Small intestine (tissue), 7 donors: ENCODE measurements around the gene RCOR2. TPM values are rescaled to one million over a fixed set of nuclear protein-coding genes. Genes with fewer than 3 reads are reported as not detected.

Source experiments
- DNase-seq, 2 donors: peaks; one replicate each; pipeline versions ENCODE4 v3.0.0 to v3.0.0-alpha.2; 2013
- FAIRE-seq: peaks from 2 replicates; lab custom pipeline; 2012; peaks lifted over from hg19 to GRCh38; lab: Jason Lieb, UNC
- H3K27ac ChIP-seq, 3 donors: one replicate each; pipeline ENCODE4 v1.5.1; 2013; ENCODE audit warnings: low read length in 2 of 3, mild to moderate bottlenecking in 2 of 3, control low read depth in 1 of 3, inconsistent platforms in 1 of 3, low read depth in 1 of 3, moderate library complexity in 1 of 3
- H3K27me3 ChIP-seq, 3 donors: one replicate each; pipeline ENCODE4 v1.6.1; 2013; ENCODE audit warnings: low read length in 3 of 3, inconsistent platforms in 1 of 3; ENCODE audit not compliant: control insufficient read depth in 3 of 3, insufficient read depth in 3 of 3
- H3K36me3 ChIP-seq, 3 donors: one replicate each; pipeline ENCODE4 v1.6.1; 2013; ENCODE audit warnings: low read length in 3 of 3, inconsistent platforms in 1 of 3, low read depth in 1 of 3, mild to moderate bottlenecking in 1 of 3, moderate library complexity in 1 of 3; ENCODE audit not compliant: control insufficient read depth in 3 of 3, insufficient read depth in 2 of 3
- H3K4me1 ChIP-seq, 3 donors: one replicate each; pipeline ENCODE4 v1.6.1; 2013; ENCODE audit warnings: low read length in 2 of 3, inconsistent platforms in 1 of 3, low read depth in 1 of 3, mild to moderate bottlenecking in 1 of 3, moderate library complexity in 1 of 3; ENCODE audit not compliant: control insufficient read depth in 3 of 3, insufficient read depth in 2 of 3
- H3K4me3 ChIP-seq, 3 donors: one replicate each; pipeline ENCODE4 v1.5.1; 2013; ENCODE audit warnings: low read length in 3 of 3, control low read depth in 1 of 3, inconsistent platforms in 1 of 3, low read depth in 1 of 3, mild to moderate bottlenecking in 1 of 3, moderate library complexity in 1 of 3
- H3K9me3 ChIP-seq, 2 donors: one replicate each; pipeline ENCODE4 v1.6.1; 2013; ENCODE audit warnings: low read depth in 1 of 2, low read length in 1 of 2; ENCODE audit not compliant: control insufficient read depth in 2 of 2, insufficient read depth in 1 of 2
- WGBS, 3 donors: extraction: QIAGEN DNeasy Blood & Tissue Kit; methylation state at CpG; one replicate each; pipeline ENCODE4 v1.1.7; 2013; 5-methylcytosine and 5-hydroxymethylcytosine counted together
- polyA plus RNA-seq, 4 donors: library from polyadenylated mRNA; stranded (reverse) in 3 of 4; unstranded in 1 of 4; fragments of 200-250 nt in 3 of 4; fragments of 120-200 nt in 1 of 4; gene quantifications; one replicate each; pipeline versions ENCODE4 v1.2.1 to v1.2.3, GENCODE V29; 2013
- donor health status: healthy with polysubstance abuse.
- donor health status: control.
- donor health status: control.
- donor health status: Bipolar disorder and iron deficiency.
- donor health status: healthy.

RCOR2 gene
- polyA plus RNA-seq, 4 donors: 1.3 to 5.0 (median 2.1) TPM; not detected in 1

DNA sequence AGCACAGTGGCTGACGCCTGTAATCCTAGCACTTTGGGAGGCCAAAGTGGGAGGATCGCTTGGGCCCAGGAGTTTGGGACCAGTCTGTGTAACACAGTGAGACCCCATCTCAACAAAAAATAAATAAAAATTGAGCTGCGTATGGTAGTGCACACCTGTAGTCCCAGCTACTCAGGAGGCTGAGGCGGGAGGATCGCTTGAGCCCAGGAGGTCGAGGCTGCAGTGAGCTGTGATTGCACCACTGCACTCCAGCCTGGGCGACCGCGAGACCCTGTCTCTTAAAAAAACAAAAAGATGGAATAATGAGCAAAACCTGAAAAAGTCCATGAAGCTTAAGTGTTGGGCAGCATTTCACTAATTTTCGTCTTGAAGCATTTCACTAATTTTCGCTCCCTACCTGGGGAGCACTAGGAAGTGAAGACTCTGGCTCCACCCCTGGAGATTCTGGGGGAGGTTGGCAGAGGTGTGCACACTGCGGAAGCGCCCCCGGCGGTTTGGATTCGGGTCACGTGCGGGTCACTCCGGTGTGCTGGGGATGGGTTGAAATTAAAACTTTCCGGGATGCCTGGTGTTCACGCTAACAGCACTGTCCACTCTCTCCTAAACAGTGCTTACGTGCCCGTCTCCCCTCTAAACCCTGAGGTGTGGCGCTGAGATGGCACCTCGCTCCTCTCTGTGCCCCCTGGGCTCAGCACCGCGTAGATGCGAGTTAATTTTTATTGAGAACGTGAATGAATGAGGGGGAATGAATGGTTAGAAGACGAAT is 20.9 kb upstream of the RCOR2 start:
- H3K27me3 ChIP-seq: no peaks in the 10 kb centered on the region

DNA sequence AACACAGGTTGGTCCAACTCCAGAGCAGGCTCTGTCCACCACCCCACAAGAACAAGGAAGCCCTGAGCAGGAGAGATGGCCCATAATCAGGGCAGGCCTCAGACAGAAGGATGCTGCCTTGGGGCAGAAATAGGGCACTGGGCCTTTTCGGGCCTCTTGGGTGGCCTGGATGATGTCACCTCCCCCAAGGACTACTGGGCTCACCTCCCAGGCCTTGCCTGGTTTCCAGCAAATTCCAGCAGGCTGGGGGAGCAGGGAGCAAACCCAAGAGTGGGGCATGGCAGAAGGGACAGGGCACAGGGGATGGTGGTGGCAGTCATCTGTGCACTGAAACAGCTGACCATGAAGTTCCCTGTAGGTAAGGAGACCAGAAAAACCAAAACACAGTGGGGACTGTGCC is 16.5 kb upstream of the RCOR2 start:
- Histone ChIP-seq H3K4me3 (no peak overlapping the region), H3K36me3 (no peaks in the 10 kb centered on the region), H3K27ac (peak overlapping the region in 1 of 3 donors; percentile 17), H3K4me1 (peaks cover 0 to 4% (median 0%) of the 10 kb centered on the region in 3 donors), H3K27me3 (no peaks in the 10 kb centered on the region), H3K9me3 (no peaks in the 10 kb centered on the region)
- no peak for FAIRE-seq
- 77 to 100% (median 93%) methylated on average over 1 of the region's 1 CpG for WGBS, 3 donors
- no peak for DNase-seq

More for the DNA sequence above, 20.9 kb upstream of the RCOR2 start:
- DNase-seq: no peak
- FAIRE-seq: no peak
- Histone ChIP-seq H3K4me1 (peaks cover 0 to 9% (median 0%) of the 10 kb centered on the region in 3 donors), H3K4me3 (peak overlapping the region; percentile 56 to 76 (median 70)), H3K27ac (peak overlapping the region in 2 of 3 donors; percentile 67 to 93), H3K36me3 (peaks cover 0 to 6% (median 2%) of the 10 kb centered on the region in 3 donors), H3K9me3 (no peaks in the 10 kb centered on the region)
- 22 to 24% (median 22%) methylated on average over 30 of the region's 30 CpGs for WGBS, 3 donors

DNA sequence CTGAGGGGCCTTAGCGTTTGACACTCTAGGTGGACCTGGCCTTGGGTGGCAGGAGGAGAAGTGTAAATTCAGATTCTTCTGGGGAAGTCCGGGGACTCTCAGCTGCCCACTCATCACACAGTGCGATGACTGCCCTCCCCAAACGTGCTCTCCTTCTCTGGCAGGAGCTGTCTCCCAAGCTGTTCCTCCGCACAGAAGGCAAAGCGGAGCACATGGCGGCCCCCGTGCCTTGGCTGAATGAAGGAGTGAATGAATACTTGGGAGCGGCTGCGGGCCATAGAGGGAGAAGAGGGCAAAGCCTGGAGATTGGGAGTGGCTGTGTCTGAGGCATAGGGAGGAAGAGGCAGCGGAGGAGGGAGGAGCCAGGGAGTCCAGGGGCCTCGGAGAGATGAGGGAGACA is 14.9 kb upstream of the RCOR2 start:
- no peaks in the 10 kb centered on the region for H3K4me1 ChIP-seq
- no peak overlapping the region for H3K27ac ChIP-seq
- FAIRE-seq (no peak), DNase-seq (no peak)
- no peaks in the 10 kb centered on the region for H3K36me3 ChIP-seq
- no peaks in the 10 kb centered on the region for H3K27me3 ChIP-seq
- H3K9me3 ChIP-seq: no peaks in the 10 kb centered on the region
- 82 to 86% (median 83%) methylated on average over 12 of the region's 12 CpGs for WGBS, 3 donors
- H3K4me3 ChIP-seq: no peak overlapping the region

DNA sequence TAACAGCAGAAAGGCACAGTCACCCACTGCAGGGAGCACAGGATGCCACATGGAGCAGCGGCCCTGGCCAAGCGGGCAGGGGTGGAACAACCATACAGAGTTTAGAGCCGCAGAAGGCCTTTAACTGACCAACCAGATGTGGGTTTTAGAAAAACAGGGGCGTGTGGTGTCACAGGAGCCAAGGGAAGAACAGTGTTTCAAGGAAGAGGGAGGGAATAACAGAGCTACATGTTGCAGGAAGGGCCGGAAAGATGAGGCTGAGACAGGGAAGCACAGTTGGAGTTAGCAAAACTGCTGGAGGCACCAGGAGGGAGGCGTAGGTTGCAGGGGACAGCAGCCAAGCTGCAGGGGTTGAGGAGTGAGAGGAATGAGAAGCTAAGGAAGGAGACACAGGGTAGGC is 14.1 kb upstream of the RCOR2 start:
- H3K4me3 ChIP-seq: no peak overlapping the region
- no peaks in the 10 kb centered on the region for H3K27me3 ChIP-seq
- H3K4me1 ChIP-seq: no peaks in the 10 kb centered on the region
- H3K36me3 ChIP-seq: no peaks in the 10 kb centered on the region
- no peaks in the 10 kb centered on the region for H3K9me3 ChIP-seq
- H3K27ac ChIP-seq: no peak overlapping the region
- FAIRE-seq: no peak
- 72 to 87% (median 82%) methylated on average over 6 of the region's 6 CpGs for WGBS, 3 donors
- DNase-seq: no peak

DNA sequence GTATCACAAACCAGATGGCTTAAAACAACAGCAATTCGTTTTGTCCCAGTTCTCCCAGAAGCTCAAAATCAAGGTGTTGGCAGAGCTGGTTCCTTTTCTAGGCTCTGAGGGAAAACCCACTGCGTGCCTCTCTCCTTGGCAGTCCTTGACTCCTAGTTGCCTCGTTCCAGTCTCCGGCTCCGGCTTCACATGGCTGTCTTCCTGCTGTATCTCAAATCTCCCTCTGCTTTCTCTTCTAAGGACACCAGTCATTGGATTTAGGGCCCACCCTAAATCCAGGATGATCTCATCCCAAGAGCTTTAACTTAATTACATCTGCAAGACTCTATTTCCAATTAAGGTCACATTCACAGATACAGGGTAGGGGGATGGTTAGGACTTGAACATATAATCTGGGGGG is 12.7 kb upstream of the RCOR2 start:
- Histone ChIP-seq H3K27ac (no peak overlapping the region), H3K4me3 (no peak overlapping the region), H3K27me3 (no peaks in the 10 kb centered on the region), H3K9me3 (no peaks in the 10 kb centered on the region), H3K36me3 (no peaks in the 10 kb centered on the region), H3K4me1 (no peaks in the 10 kb centered on the region)
- no peak for DNase-seq
- no peak for FAIRE-seq
- WGBS, 3 donors: 88 to 94% (median 89%) methylated on average over 5 of the region's 5 CpGs

DNA sequence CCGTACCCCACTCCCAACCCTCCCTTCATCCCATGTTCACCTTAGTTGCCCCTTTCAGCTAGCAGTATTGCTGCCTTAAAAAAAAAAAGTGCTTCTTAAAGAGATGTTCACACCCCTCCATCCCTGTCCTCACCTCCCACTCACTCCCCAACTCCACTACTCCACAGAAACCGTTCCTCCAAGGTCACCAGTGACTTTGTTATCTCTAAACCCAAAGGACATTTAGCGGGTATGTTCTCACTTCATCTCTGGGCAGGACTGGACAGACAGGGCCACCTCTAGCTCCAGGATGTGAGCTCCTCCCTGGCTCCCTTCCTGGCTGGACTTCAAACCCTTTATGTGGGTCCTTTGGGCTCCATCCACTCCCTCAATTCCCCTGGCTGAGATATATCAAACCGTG is 6.4 kb upstream of the RCOR2 start:
- Histone ChIP-seq H3K27ac (no peak overlapping the region), H3K4me3 (no peak overlapping the region), H3K27me3 (no peaks in the 10 kb centered on the region), H3K9me3 (peaks cover 0 to 3% of the 10 kb centered on the region in 2 donors), H3K4me1 (peaks cover 2 to 36% (median 4%) of the 10 kb centered on the region in 3 donors), H3K36me3 (no peaks in the 10 kb centered on the region)
- WGBS, 3 donors: 25 to 50% (median 40%) methylated on average over 4 of the region's 4 CpGs
- FAIRE-seq (no peak), DNase-seq (no peak)

DNA sequence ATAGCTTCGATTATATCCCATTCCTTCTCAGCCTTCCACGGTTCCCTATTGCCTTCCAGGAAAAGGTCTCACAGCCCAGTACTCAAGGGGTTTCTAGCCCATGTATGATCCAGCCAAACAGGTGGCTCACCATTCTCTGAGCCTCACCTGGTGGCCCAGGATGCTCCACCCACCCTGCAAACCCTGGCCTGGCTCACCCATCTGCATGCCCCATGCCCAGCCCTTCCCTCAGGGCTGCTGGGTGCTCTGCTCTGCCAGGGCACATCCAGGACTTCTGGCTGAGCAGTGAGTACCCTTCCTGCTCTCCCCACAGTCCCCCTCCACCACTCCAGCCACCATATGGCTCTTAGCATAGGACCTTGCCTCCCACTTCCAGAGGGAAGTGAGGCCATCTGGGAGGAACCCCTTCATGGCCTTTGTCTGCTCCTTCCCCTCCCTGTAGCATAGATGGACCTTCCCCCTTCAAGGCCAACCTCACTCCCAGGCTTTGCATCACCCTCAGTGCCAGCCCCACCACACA is 5.8 kb upstream of the RCOR2 start:
- Histone ChIP-seq H3K27ac (no peak overlapping the region), H3K27me3 (no peaks in the 10 kb centered on the region), H3K36me3 (no peaks in the 10 kb centered on the region), H3K9me3 (peaks cover 0 to 3% of the 10 kb centered on the region in 2 donors), H3K4me3 (no peak overlapping the region), H3K4me1 (peaks cover 2 to 41% (median 6%) of the 10 kb centered on the region in 3 donors)
- WGBS, 3 donors: 63 to 81% (median 72%) methylated on average over 2 of the region's 2 CpGs
- no peak for FAIRE-seq
- DNase-seq: peak; percentile 36 to 40

DNA sequence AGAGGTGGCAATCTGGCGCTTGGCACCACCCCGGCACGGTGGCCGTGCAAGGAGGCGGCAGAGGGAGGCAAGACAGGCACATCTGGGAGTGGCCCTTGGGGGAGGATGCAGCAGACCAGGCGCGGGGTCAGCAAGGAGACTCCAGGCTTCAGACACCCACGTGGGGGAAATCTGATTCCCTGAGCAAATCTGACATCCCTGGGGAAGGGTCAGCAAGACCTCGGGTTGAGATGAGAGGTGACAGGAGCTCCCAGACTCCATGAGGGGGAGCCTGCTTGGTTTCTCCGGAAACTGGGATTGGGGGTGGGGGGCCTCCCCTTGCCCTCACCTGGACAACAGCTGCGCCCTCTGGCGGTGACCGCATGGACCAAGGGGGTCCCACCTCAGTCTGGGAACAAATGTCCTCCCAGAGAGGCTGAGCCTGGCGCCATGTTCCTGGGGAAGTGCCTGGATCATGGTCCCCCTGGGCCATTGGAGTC is 4.0 kb upstream of the RCOR2 start:
- peak overlapping the region in 1 of 3 donors; percentile 43 for H3K27ac ChIP-seq
- DNase-seq (peak in 1 of 2 donors; percentile 50), FAIRE-seq (no peak)
- no peaks in the 10 kb centered on the region for H3K36me3 ChIP-seq
- H3K4me1 ChIP-seq: peaks cover 2 to 53% (median 10%) of the 10 kb centered on the region in 3 donors
- peaks cover 0 to 3% of the 10 kb centered on the region in 2 donors for H3K9me3 ChIP-seq
- no peaks in the 10 kb centered on the region for H3K27me3 ChIP-seq
- H3K4me3 ChIP-seq: no peak overlapping the region
- WGBS, 3 donors: 45 to 73% (median 73%) methylated on average over 14 of the region's 14 CpGs
